SK-N-SH (cell line): Measurements from ENCODE around the gene TMEM59. TPM values are rescaled to one million over a fixed set of nuclear protein-coding genes. Genes with fewer than 3 reads are reported as not detected.

Experiments used
- CTCF ChIA-PET: fragments of 300-600, 350-600 bp; formaldehyde crosslinking; extraction: SDS; loops from one replicate; lab custom pipeline; 2021; lab: Yijun Ruan, JAX
- POLR2A ChIA-PET: fragments of 350-600 bp; sonication (Branson Sonifier 250); formaldehyde crosslinking; extraction: SDS; loops from one replicate; lab custom pipeline; 2020; ENCODE audit warnings: antibody characterized with exemption, inconsistent platforms; lab: Yijun Ruan, JAX
- DNase-seq: peaks from one replicate; pipeline ENCODE4 v3.0.0; 2012
- H2AFZ ChIP-seq: fragments of 200-600 bp; sonication (generic); 2 replicates; pipeline ENCODE4 v1.8.1; 2016; ENCODE audit warnings: antibody characterized with exemption, mild to moderate bottlenecking, low read depth
- H3F3A ChIP-seq: fragments of 200-600 bp; sonication (generic); replicated peaks from 2 replicates; pipeline ENCODE3; 2016; ENCODE audit warnings: antibody characterized with exemption, mild to moderate bottlenecking; ENCODE audit not compliant: insufficient read depth
- H3K27ac ChIP-seq, 2 experiments: fragments of 200-500 bp in 1 of 2; fragments of 200-600 bp in 1 of 2; sonication (Bioruptor generic) in 1 of 2; sonication (generic), shearing (Covaris generic) in 1 of 2; 2 replicates each; pipeline versions ENCODE4 v1.5.1 to v1.6.1; 2014 to 2016; ENCODE audit warnings: low read depth in 2 of 2, inconsistent platforms in 1 of 2, low read length in 1 of 2, mild to moderate bottlenecking in 1 of 2, mixed read lengths in 1 of 2
- H3K27me3 ChIP-seq: fragments of 200-600 bp; sonication (generic), shearing (Covaris generic); 2 replicates; pipeline ENCODE4 v1.6.1; 2016; ENCODE audit warnings: mixed run types; ENCODE audit not compliant: insufficient read depth
- H3K36me3 ChIP-seq, 2 experiments: fragments of 200-500 bp in 1 of 2; fragments of 200-600 bp in 1 of 2; sonication (Bioruptor generic) in 1 of 2; sonication (generic) in 1 of 2; replicated peaks in 1 of 2; 2 replicates each; pipeline versions ENCODE3 to v1.5.1; 2014 to 2016; ENCODE audit warnings: low read length in 1 of 2, mild to moderate bottlenecking in 1 of 2; ENCODE audit not compliant: insufficient read depth in 2 of 2, control insufficient read depth in 1 of 2
- H3K4me1 ChIP-seq, 2 experiments: fragments of 200-500 bp in 1 of 2; fragments of 200-600 bp in 1 of 2; sonication (Bioruptor generic) in 1 of 2; sonication (generic), shearing (Covaris generic) in 1 of 2; 2 replicates each; pipeline versions ENCODE4 v1.5.1 to v1.6.1; 2014 to 2016; ENCODE audit warnings: low read depth in 1 of 2, low read length in 1 of 2, mixed run types in 1 of 2; ENCODE audit not compliant: insufficient read depth in 2 of 2, control insufficient read depth in 1 of 2
- H3K4me2 ChIP-seq: fragments of 200-600 bp; sonication (generic), shearing (Covaris generic); 2 replicates; pipeline ENCODE4 v1.6.1; 2017; ENCODE audit warnings: mixed run types
- H3K4me3 ChIP-seq, 2 experiments: fragments of 200-500 bp in 1 of 2; fragments of 200-600 bp in 1 of 2; sonication (Bioruptor generic) in 1 of 2; sonication (generic), shearing (Covaris generic) in 1 of 2; 2 replicates each; pipeline versions ENCODE4 v1.5.1 to v1.8.1; 2014 to 2016; ENCODE audit warnings: low read depth in 2 of 2, inconsistent platforms in 1 of 2, low read length in 1 of 2, mild to moderate bottlenecking in 1 of 2, mixed read lengths in 1 of 2, moderate library complexity in 1 of 2
- H3K79me2 ChIP-seq: fragments of 200-600 bp; sonication (generic); 2 replicates; pipeline ENCODE4 v1.8.1; 2017; ENCODE audit warnings: mild to moderate bottlenecking; ENCODE audit not compliant: insufficient read depth
- H3K9ac ChIP-seq: fragments of 200-600 bp; sonication (generic); 2 replicates; pipeline ENCODE4 v1.6.1; 2017; ENCODE audit warnings: mixed run types
- H3K9me2 ChIP-seq: fragments of 200-600 bp; sonication (generic); 2 replicates; pipeline ENCODE4 v1.6.1; 2017; ENCODE audit warnings: mixed run types
- H3K9me3 ChIP-seq: fragments of 200-600 bp; sonication (generic); 2 replicates; pipeline ENCODE4 v1.6.1; 2017; ENCODE audit warnings: mixed run types, mild to moderate bottlenecking, moderate library complexity
- H4K20me1 ChIP-seq: fragments of 200-600 bp; sonication (generic); 2 replicates; pipeline ENCODE4 v1.6.1; 2017; ENCODE audit warnings: mild to moderate bottlenecking, mixed run types; ENCODE audit not compliant: insufficient read depth
- CTCF ChIP-seq: fragments of 200-600 bp; sonication (generic); IDR thresholded peaks from 2 replicates; pipeline ENCODE4 v1.6.1; 2017; ENCODE audit warnings: antibody characterized with exemption, mild to moderate bottlenecking, moderate library complexity
- FOXM1 ChIP-seq: IDR thresholded peaks from 2 replicates; pipeline ENCODE4 v1.4.0; 2012; ENCODE audit warnings: low read depth, mild to moderate bottlenecking
- GABPA ChIP-seq: IDR thresholded peaks from 2 replicates; pipeline ENCODE4 v1.4.0; 2012; ENCODE audit warnings: low read depth, mild to moderate bottlenecking
- MXI1 ChIP-seq: IDR thresholded peaks from 2 replicates; pipeline ENCODE4 v1.6.1; 2012; ENCODE audit warnings: mild to moderate bottlenecking, low read depth, low read length, improper control_type of control experiment
- POLR2AphosphoS5 ChIP-seq: IDR thresholded peaks from 2 replicates; pipeline ENCODE4 v1.6.1; 2012; ENCODE audit warnings: low read depth, low read length
- RAD21 ChIP-seq: IDR thresholded peaks from 2 replicates; pipeline ENCODE4 v1.6.1; 2012; ENCODE audit warnings: mild to moderate bottlenecking, low read length
- RCOR1 ChIP-seq: fragments of 150-350 bp; IDR thresholded peaks from 2 replicates; pipeline ENCODE4 v1.6.1; 2017; ENCODE audit warnings: antibody characterized with exemption, low read length
- REST ChIP-seq: IDR thresholded peaks from 2 replicates; pipeline ENCODE4 v1.6.1; 2012; ENCODE audit warnings: mild to moderate bottlenecking, low read depth, low read length, moderate library complexity
- RFX5 ChIP-seq: IDR thresholded peaks from 2 replicates; pipeline ENCODE4 v1.6.1; 2012; ENCODE audit warnings: mild to moderate bottlenecking, improper control_type of control experiment, low read length
- TCF12 ChIP-seq: IDR thresholded peaks from 2 replicates; pipeline ENCODE4 v1.4.0; 2012
- TEAD4 ChIP-seq: IDR thresholded peaks from 2 replicates; pipeline ENCODE4 v1.4.0; 2012; ENCODE audit warnings: mild to moderate bottlenecking, borderline replicate concordance; ENCODE audit not compliant: insufficient read depth
- USF2 ChIP-seq: fragments of 150-350 bp; IDR thresholded peaks from 2 replicates; pipeline ENCODE4 v1.6.1; 2017; ENCODE audit warnings: antibody characterized with exemption, low read length, low read depth, borderline replicate concordance
- YY1 ChIP-seq: IDR thresholded peaks from 2 replicates; pipeline ENCODE4 v1.4.0; 2012; ENCODE audit warnings: low read depth, mild to moderate bottlenecking
- ZBTB33 ChIP-seq: IDR thresholded peaks from 2 replicates; pipeline ENCODE4 v1.4.0; 2012; ENCODE audit warnings: low read depth, borderline replicate concordance
- WGBS: methylation state at CpG from one replicate; pipeline ENCODE4 v1.1.6; 2017; ENCODE audit warnings: low lambda C conversion rate; 5-methylcytosine and 5-hydroxymethylcytosine counted together
- polyA plus RNA-seq, 3 experiments: library from polyadenylated mRNA; depleted of rRNA; stranded (reverse); fragments of >200 nt; gene quantifications; 2 replicates each; pipeline ENCODE4 v1.2.3, GENCODE V29; 2012

Gene TMEM59
- polyA plus RNA-seq, 1 of the 3 experiments (the other 2 are of a cell fraction) = 249 TPM

- H3K4me2 ChIP-seq = no peak overlapping the region
- 91% methylated on average over 25 of the region's 25 CpGs for WGBS
- no peak overlapping the region for H3K4me3 ChIP-seq
- DNase-seq = no peak
- H3K9ac ChIP-seq = no peak overlapping the region
- peak overlapping the region in 1 of 2 experiments; percentile 23; a peak in 2 of 4 replicates for H3K27ac ChIP-seq
- CTCF ChIA-PET = interaction anchor here (1.0 to 3.9 kb wide), 2 partner anchors 15 to 19 kb away, joined by 4 to 17 read pairs; no protein-coding TSS in a partner anchor
- peaks cover 0 to 18% of the 10 kb centered on the region in 2 experiments for H3K36me3 ChIP-seq
- no peaks in the 10 kb centered on the region for H3K9me2 ChIP-seq
- H3K79me2 ChIP-seq = no peaks in the 10 kb centered on the region
- POLR2A ChIA-PET = no interaction called here
- H4K20me1 ChIP-seq = no peaks in the 10 kb centered on the region
- no peaks in the 10 kb centered on the region for H3K27me3 ChIP-seq
- peaks cover 0 to 16% of the 10 kb centered on the region in 2 experiments; a peak in 1 of 4 replicates for H3K4me1 ChIP-seq
- no peak overlapping the region for H2AFZ ChIP-seq
- H3K9me3 ChIP-seq = no peaks in the 10 kb centered on the region
- no peaks in the 10 kb centered on the region for H3F3A ChIP-seq
- TF ChIP-seq MXI1 (no peak), YY1 (no peak), RCOR1 (no peak), ZBTB33 (no peak), RFX5 (no peak), USF2 (no peak), CTCF (no peak), FOXM1 (no peak), TCF12 (no peak), REST (no peak), GABPA (no peak), RAD21 (no peak), POLR2AphosphoS5 (no peak), TEAD4 (no peak)
Measured at GRCh38 chr1:54096227-54096876, 43.3 kb upstream of the TMEM59 start.
